Esophagus muscularis mucosa (tissue), 4 donors: ENCODE results near the gene TNFRSF21. TPM values are rescaled to one million over a fixed set of nuclear protein-coding genes. Genes with fewer than 3 reads are reported as not detected.

Source experiments
- DNase-seq: peaks from one replicate; pipeline ENCODE4 v3.0.0-alpha.2; 2017; ENCODE audit errors: extremely low spot score
- H3K27ac ChIP-seq, 4 donors: fragments of 200-600 bp; sonication (generic); replicated peaks in 1 of 4; 1 replicate in 3 of 4; 2 replicates in 1 of 4; pipeline ENCODE4 v1.5.1; 2016 to 2019; ENCODE audit warnings: mild to moderate bottlenecking in 1 of 4
- H3K27me3 ChIP-seq, 4 donors: fragments of 200-600 bp; sonication (generic); one replicate each; pipeline versions ENCODE4 v1.5.1 to v1.6.0; 2016 to 2019
- H3K36me3 ChIP-seq, 4 donors: fragments of 200-600 bp; sonication (generic); one replicate each; pipeline ENCODE4 v1.5.1; 2016 to 2019
- H3K4me1 ChIP-seq, 4 donors: fragments of 200-600 bp; sonication (generic); one replicate each; pipeline ENCODE4 v1.5.1; 2016 to 2019
- H3K4me3 ChIP-seq, 4 donors: fragments of 200-600 bp; sonication (generic); 1 replicate in 2 of 4; 2 replicates in 2 of 4; pipeline ENCODE4 v1.5.1; 2016 to 2019; ENCODE audit warnings: mild to moderate bottlenecking in 4 of 4, moderate library complexity in 1 of 4
- H3K9me3 ChIP-seq, 4 donors: fragments of 200-600 bp; sonication (generic); 1 replicate in 3 of 4; 2 replicates in 1 of 4; pipeline ENCODE4 v1.5.1; 2016 to 2019
- CTCF ChIP-seq, 3 experiments: fragments of 200-600 bp in 2 of 3; fragments of 450-650 bp in 1 of 3; sonication (generic) in 2 of 3; IDR thresholded peaks; one replicate each; pipeline ENCODE4 v1.5.1; 2017 to 2019; ENCODE audit warnings: antibody characterized with exemption in 3 of 3, mild to moderate bottlenecking in 2 of 3, moderate library complexity in 1 of 3
- EP300 ChIP-seq: sonication (generic); formaldehyde crosslinking; IDR thresholded peaks from one replicate; pipeline ENCODE4 v1.6.1; 2017; ENCODE audit warnings: antibody characterized with exemption
- POLR2A ChIP-seq: fragments of 450-650 bp; IDR thresholded peaks from one replicate; pipeline ENCODE4 v1.6.1; 2017; ENCODE audit warnings: antibody characterized with exemption, moderate library complexity, mild to moderate bottlenecking, low read depth
- POLR2AphosphoS5 ChIP-seq, 2 donors: sonication (generic); formaldehyde crosslinking; IDR thresholded peaks; one replicate each; pipeline ENCODE4 v1.6.1; 2017; ENCODE audit warnings: antibody characterized with exemption in 2 of 2
- WGBS: methylation state at CpG from one replicate; pipeline ENCODE4 v1.1.5; 2018; 5-methylcytosine and 5-hydroxymethylcytosine counted together
- intact Hi-C: fragments of 100-400 bp; cut with DNase I; formaldehyde crosslinking; loops from one replicate; pipeline ENCODE4 v1.15.1; 2023
- total RNA-seq, 4 donors: library from RNA; depleted of rRNA; stranded (reverse); fragments of >200 nt; gene quantifications; one replicate each; pipeline versions ENCODE4 v1.1.0 to v1.2.1, GENCODE V29; 2016

Gene TNFRSF21
- total RNA-seq, 4 donors from 2014 or later = 23.7 to 37.0 (median 30.9) TPM

- Histone ChIP-seq H3K27ac (no peak overlapping the region), H3K4me1 (no peaks in the 10 kb centered on the region), H3K9me3 (no peaks in the 10 kb centered on the region), H3K36me3 (no peaks in the 10 kb centered on the region), H3K4me3 (no peak overlapping the region), H3K27me3 (no peaks in the 10 kb centered on the region)
- TF ChIP-seq POLR2A (no peak), POLR2AphosphoS5 (IDR thresholded peaks at IDR 0.05) (no peak), EP300 (no peak), CTCF (IDR thresholded peaks at IDR 0.05) (no peak)
- intact Hi-C loops = no loop called here
- DNase-seq = no peak
- 90% methylated on average over 5 of the region's 5 CpGs for WGBS
These were observed 38.7 kb upstream of the TNFRSF21 start for GRCh38 chr6:47348316-47348863.

GRCh38 chr6:47345761-47346160 is 36.1 kb upstream of the TNFRSF21 start:
- Histone ChIP-seq H3K9me3 (no peaks in the 10 kb centered on the region), H3K36me3 (no peaks in the 10 kb centered on the region), H3K4me3 (no peak overlapping the region), H3K4me1 (no peaks in the 10 kb centered on the region), H3K27me3 (no peaks in the 10 kb centered on the region), H3K27ac (no peak overlapping the region)
- no peak for DNase-seq
- no peak for TF ChIP-seq CTCF (IDR thresholded peaks at IDR 0.05)
- WGBS = 89% methylated on average over 4 of the region's 4 CpGs
- intact Hi-C loops = no loop called here

- intact Hi-C loops = no loop called here
- TF ChIP-seq EP300 = no peak
- TF ChIP-seq CTCF (IDR thresholded peaks at IDR 0.05) = no peak
- no peak for TF ChIP-seq POLR2A
- TF ChIP-seq POLR2AphosphoS5 (IDR thresholded peaks at IDR 0.05) = no peak
- H3K27me3 ChIP-seq = no peaks in the 10 kb centered on the region
- no peaks in the 10 kb centered on the region for H3K9me3 ChIP-seq
- 29% methylated on average over 1 of the region's 1 CpG for WGBS
- no peak for DNase-seq
- no peak overlapping the region for H3K4me3 ChIP-seq
- no peak overlapping the region for H3K27ac ChIP-seq
- H3K36me3 ChIP-seq = no peaks in the 10 kb centered on the region
- H3K4me1 ChIP-seq = no peaks in the 10 kb centered on the region
These were observed 34.3 kb upstream of the TNFRSF21 start for GRCh38 chr6:47344022-47344421.

- H3K4me1 ChIP-seq = no peaks in the 10 kb centered on the region
- no peak overlapping the region for H3K27ac ChIP-seq
- no peaks in the 10 kb centered on the region for H3K36me3 ChIP-seq
- no peak overlapping the region for H3K4me3 ChIP-seq
- intact Hi-C loops = no loop called here
- DNase-seq = no peak
- 73% methylated on average over 4 of the region's 4 CpGs for WGBS
- H3K9me3 ChIP-seq = no peaks in the 10 kb centered on the region
- H3K27me3 ChIP-seq = no peaks in the 10 kb centered on the region
- TF ChIP-seq POLR2A (no peak), CTCF (IDR thresholded peaks at IDR 0.05) (no peak), EP300 (no peak), POLR2AphosphoS5 (IDR thresholded peaks at IDR 0.05) (no peak)
These were observed 33.9 kb upstream of the TNFRSF21 start for GRCh38 chr6:47343600-47343999.

- H3K27ac ChIP-seq = no peak overlapping the region
- DNase-seq = no peak
- H3K4me1 ChIP-seq = no peaks in the 10 kb centered on the region
- no peak overlapping the region for H3K4me3 ChIP-seq
- no peak for TF ChIP-seq POLR2A
- TF ChIP-seq POLR2AphosphoS5 (IDR thresholded peaks at IDR 0.05) = no peak
- TF ChIP-seq CTCF (IDR thresholded peaks at IDR 0.05) = no peak
- TF ChIP-seq EP300 = no peak
- intact Hi-C loops = no loop called here
- no peaks in the 10 kb centered on the region for H3K27me3 ChIP-seq
- 69% methylated on average over 8 of the region's 8 CpGs for WGBS
- no peaks in the 10 kb centered on the region for H3K36me3 ChIP-seq
- no peaks in the 10 kb centered on the region for H3K9me3 ChIP-seq
These were observed 33.1 kb upstream of the TNFRSF21 start for GRCh38 chr6:47342824-47343223.
